Transverse colon (tissue), 4 donors: ENCODE measurements around the gene SLC51A. TPM values are rescaled to one million over a fixed set of nuclear protein-coding genes. Genes with fewer than 3 reads are reported as not detected.

Source experiments
- DNase-seq: peaks from one replicate; pipeline ENCODE4 v3.0.0-alpha.2; 2019
- H3K27ac ChIP-seq, 4 donors: fragments of 200-600 bp; sonication (generic); 2 replicates each; pipeline ENCODE4 v1.5.1; 2016 to 2018; ENCODE audit warnings: inconsistent platforms in 4 of 4
- H3K27me3 ChIP-seq: fragments of 200-600 bp; sonication (generic); 2 replicates; pipeline ENCODE4 v1.5.1; 2017; ENCODE audit warnings: inconsistent platforms
- H3K36me3 ChIP-seq, 4 donors: fragments of 200-600 bp; sonication (generic); 2 replicates each; pipeline ENCODE4 v1.5.1; 2017 to 2019; ENCODE audit warnings: inconsistent platforms in 4 of 4
- H3K4me1 ChIP-seq, 4 donors: fragments of 200-600 bp; sonication (generic); 2 replicates each; pipeline ENCODE4 v1.5.1; 2017 to 2020; ENCODE audit warnings: inconsistent platforms in 4 of 4
- H3K4me3 ChIP-seq, 4 donors: fragments of 200-600 bp; sonication (generic); 1 replicate in 1 of 4; 2 replicates in 3 of 4; pipeline versions ENCODE4 v1.5.1 to v1.6.1; 2017 to 2019; ENCODE audit warnings: inconsistent platforms in 4 of 4
- H3K9me3 ChIP-seq, 2 donors: fragments of 200-600 bp; sonication (generic); 2 replicates each; pipeline ENCODE4 v1.5.1; 2017 to 2019; ENCODE audit warnings: inconsistent platforms in 2 of 2
- CTCF ChIP-seq, 5 experiments: fragments of 200-600 bp in 3 of 5; fragments of 450-650 bp in 2 of 5; sonication (generic) in 3 of 5; IDR thresholded peaks; 1 replicate in 2 of 5; 2 replicates in 3 of 5; pipeline ENCODE4 v1.5.1; 2016 to 2017; ENCODE audit warnings: antibody characterized with exemption in 5 of 5, inconsistent platforms in 3 of 5, mild to moderate bottlenecking in 2 of 5, moderate library complexity in 1 of 5
- EP300 ChIP-seq: sonication (generic); formaldehyde crosslinking; IDR thresholded peaks from one replicate; pipeline ENCODE4 v1.6.1; 2017; ENCODE audit warnings: antibody characterized with exemption, low read depth
- POLR2A ChIP-seq: fragments of 450-650 bp; IDR thresholded peaks from one replicate; pipeline ENCODE4 v1.6.1; 2016; ENCODE audit warnings: antibody characterized with exemption, mild to moderate bottlenecking, moderate library complexity
- POLR2AphosphoS5 ChIP-seq, 3 donors: sonication (generic); formaldehyde crosslinking; IDR thresholded peaks; one replicate each; pipeline ENCODE4 v1.6.1; 2016; ENCODE audit warnings: antibody characterized with exemption in 3 of 3
- WGBS, 2 donors: methylation state at CpG; one replicate each; pipeline ENCODE4 v1.1.5; 2018; ENCODE audit warnings: low coverage in 1 of 2; 5-methylcytosine and 5-hydroxymethylcytosine counted together
- in situ Hi-C, 4 donors: fragments of 200-750 bp; cut with MboI; loops; one replicate each; pipeline versions ENCODE4 v1.15.0 to v1.15.1; 2017; ENCODE audit warnings: low sequenced_read_pairs in 3 of 4, low pct_ligation_motif_present in 1 of 4, low pct_unique_long_range_greater_than_20kb in 1 of 4
- intact Hi-C: fragments of 100-400 bp; cut with DNase I; formaldehyde crosslinking; loops from one replicate; pipeline ENCODE4 v1.15.1; 2023; ENCODE audit warnings: low total_unique reads
- total RNA-seq, 4 donors: library from RNA; depleted of rRNA; stranded (reverse); fragments of >200 nt; gene quantifications; one replicate each; pipeline ENCODE4 v1.1.0, GENCODE V29; 2016

The SLC51A gene
- total RNA-seq, 4 donors from 2014 or later = 7.2 to 123 (median 40.5) TPM

GRCh38 chr3:196192036-196192523 lies 24.3 kb upstream of the SLC51A start:
- H3K27me3 ChIP-seq = no peaks in the 10 kb centered on the region
- no peak overlapping the region for H3K4me3 ChIP-seq
- H3K4me1 ChIP-seq = peaks cover 11 to 58% (median 32%) of the 10 kb centered on the region in 4 donors
- intact Hi-C loops = loop anchor here (5.0 kb wide), 1 partner anchor 120 kb away; no protein-coding TSS in a partner anchor
- no peak for DNase-seq
- in situ Hi-C loops = loop anchor here in 1 of 4 donors (10.0 kb wide), 1 partner anchor 117 kb away; no protein-coding TSS in a partner anchor
- WGBS, 2 donors = 61% methylated on average over 11 of the region's 11 CpGs; no CpG with 5 or more reads in 1 of the 2 donors
- no peaks in the 10 kb centered on the region for H3K36me3 ChIP-seq
- no peaks in the 10 kb centered on the region for H3K9me3 ChIP-seq
- H3K27ac ChIP-seq = peak overlapping the region; percentile 67 to 87 (median 76)
- TF ChIP-seq CTCF (IDR thresholded peaks at IDR 0.05) (no peak), EP300 (no peak), POLR2AphosphoS5 (IDR thresholded peaks at IDR 0.05) (no peak), POLR2A (no peak)

- Histone ChIP-seq H3K4me1 (peaks cover 10 to 56% (median 32%) of the 10 kb centered on the region in 4 donors), H3K4me3 (no peak overlapping the region), H3K9me3 (no peaks in the 10 kb centered on the region), H3K36me3 (no peaks in the 10 kb centered on the region), H3K27ac (peak overlapping the region; percentile 67 to 87 (median 76)), H3K27me3 (no peaks in the 10 kb centered on the region)
- in situ Hi-C loops (loop anchor here in 1 of 4 donors (10.0 kb wide), 1 partner anchor 118 kb away; no protein-coding TSS in a partner anchor), intact Hi-C loops (loop anchor here (5.0 kb wide), 1 partner anchor 120 kb away; no protein-coding TSS in a partner anchor)
- DNase-seq = peak; percentile 56
- no peak for TF ChIP-seq POLR2A
- no peak for TF ChIP-seq CTCF (IDR thresholded peaks at IDR 0.05)
- no peak for TF ChIP-seq POLR2AphosphoS5 (IDR thresholded peaks at IDR 0.05)
- TF ChIP-seq EP300 = no peak
- 36% methylated on average over 14 of the region's 14 CpGs; no CpG with 5 or more reads in 1 of the 2 donors for WGBS, 2 donors
Measured at GRCh38 chr3:196192524-196193051, 23.7 kb upstream of the SLC51A start.

- Histone ChIP-seq H3K36me3 (no peaks in the 10 kb centered on the region), H3K4me3 (no peak overlapping the region), H3K4me1 (peaks cover 10 to 56% (median 32%) of the 10 kb centered on the region in 4 donors), H3K27ac (peak overlapping the region; percentile 67 to 87 (median 76)), H3K9me3 (no peaks in the 10 kb centered on the region), H3K27me3 (no peaks in the 10 kb centered on the region)
- WGBS, 2 donors = 20 to 58% methylated on average over 2 to 15 of the region's 15 CpGs
- in situ Hi-C loops (loop anchor here in 1 of 4 donors (10.0 kb wide), 1 partner anchor 118 kb away; no protein-coding TSS in a partner anchor), intact Hi-C loops (loop anchor here (5.0 kb wide), 1 partner anchor 121 kb away; no protein-coding TSS in a partner anchor)
- no peak for TF ChIP-seq POLR2AphosphoS5 (IDR thresholded peaks at IDR 0.05)
- no peak for TF ChIP-seq EP300
- no peak for TF ChIP-seq POLR2A
- TF ChIP-seq CTCF (IDR thresholded peaks at IDR 0.05) = no peak
- no peak for DNase-seq
Measured at GRCh38 chr3:196193133-196193735, 23.1 kb upstream of the SLC51A start.
